Karpas-422 (cell line): ENCODE data around the gene MXRA8. TPM values are rescaled to one million over a fixed set of nuclear protein-coding genes. Genes with fewer than 3 reads are reported as not detected.

ENCODE experiments used
- DNase-seq: peaks from one replicate; pipeline ENCODE4 v3.0.0-alpha.2; 2015
- H2AFZ ChIP-seq: fragments of 200-600 bp; sonication (generic); 2 replicates; pipeline ENCODE4 v1.6.1; 2014; ENCODE audit warnings: antibody characterized with exemption, low read length, mixed read lengths
- H3K27ac ChIP-seq: fragments of 200-600 bp; sonication (generic); 2 replicates; pipeline ENCODE4 v1.5.1; 2014; ENCODE audit warnings: mild to moderate bottlenecking, low read length, moderate library complexity
- H3K27me3 ChIP-seq: fragments of 200-600 bp; sonication (generic); 2 replicates; pipeline ENCODE4 v1.6.1; 2014; ENCODE audit warnings: low read length, mixed read lengths
- H3K36me3 ChIP-seq: fragments of 200-600 bp; sonication (generic); 2 replicates; pipeline ENCODE4 v1.6.1; 2014; ENCODE audit warnings: low read length, mixed read lengths; ENCODE audit not compliant: insufficient read depth
- H3K4me1 ChIP-seq: fragments of 200-600 bp; sonication (generic); 2 replicates; pipeline ENCODE4 v1.6.1; 2014; ENCODE audit warnings: mild to moderate bottlenecking, low read length, mixed read lengths
- H3K4me2 ChIP-seq: fragments of 200-600 bp; sonication (generic); 2 replicates; pipeline ENCODE4 v1.6.1; 2014; ENCODE audit warnings: low read length, low read depth, mild to moderate bottlenecking; ENCODE audit not compliant: poor library complexity, severe bottlenecking
- H3K4me3 ChIP-seq: fragments of 200-600 bp; sonication (generic); 2 replicates; pipeline ENCODE4 v1.5.1; 2014; ENCODE audit warnings: mild to moderate bottlenecking, antibody characterized with exemption, low read length, mixed read lengths
- H3K79me2 ChIP-seq: fragments of 200-600 bp; sonication (generic); 2 replicates; pipeline ENCODE4 v1.6.1; 2014; ENCODE audit warnings: mild to moderate bottlenecking, low read length, mixed read lengths
- H3K9ac ChIP-seq: fragments of 200-600 bp; sonication (generic); 2 replicates; pipeline ENCODE4 v1.6.0; 2014; ENCODE audit warnings: low read length
- H3K9me2 ChIP-seq: fragments of 200-600 bp; sonication (generic), shearing (Covaris generic); replicated peaks from 2 replicates; pipeline ENCODE4 v1.6.0; 2014; ENCODE audit warnings: mild to moderate bottlenecking, low read length, moderate library complexity; ENCODE audit not compliant: insufficient read depth
- H3K9me3 ChIP-seq: fragments of 300-700, 200-600 bp; sonication (generic); 2 replicates; pipeline ENCODE4 v1.6.1; 2014; ENCODE audit warnings: low read length, mixed read lengths
- H4K20me1 ChIP-seq: fragments of 200-600 bp; sonication (generic); 2 replicates; pipeline ENCODE4 v1.6.1; 2014; ENCODE audit warnings: mild to moderate bottlenecking, antibody characterized with exemption, low read length, low read depth; ENCODE audit not compliant: insufficient read depth
- total RNA-seq: library from RNA; depleted of rRNA; stranded (reverse); fragments of >200 nt; shearing (Covaris generic); gene quantifications from 2 replicates; pipeline ENCODE4 v1.2.3, GENCODE V29; 2014; ENCODE audit warnings: low replicate concordance

Gene MXRA8
- total RNA-seq, 1 experiment from 2014 or later: not detected

DNA sequence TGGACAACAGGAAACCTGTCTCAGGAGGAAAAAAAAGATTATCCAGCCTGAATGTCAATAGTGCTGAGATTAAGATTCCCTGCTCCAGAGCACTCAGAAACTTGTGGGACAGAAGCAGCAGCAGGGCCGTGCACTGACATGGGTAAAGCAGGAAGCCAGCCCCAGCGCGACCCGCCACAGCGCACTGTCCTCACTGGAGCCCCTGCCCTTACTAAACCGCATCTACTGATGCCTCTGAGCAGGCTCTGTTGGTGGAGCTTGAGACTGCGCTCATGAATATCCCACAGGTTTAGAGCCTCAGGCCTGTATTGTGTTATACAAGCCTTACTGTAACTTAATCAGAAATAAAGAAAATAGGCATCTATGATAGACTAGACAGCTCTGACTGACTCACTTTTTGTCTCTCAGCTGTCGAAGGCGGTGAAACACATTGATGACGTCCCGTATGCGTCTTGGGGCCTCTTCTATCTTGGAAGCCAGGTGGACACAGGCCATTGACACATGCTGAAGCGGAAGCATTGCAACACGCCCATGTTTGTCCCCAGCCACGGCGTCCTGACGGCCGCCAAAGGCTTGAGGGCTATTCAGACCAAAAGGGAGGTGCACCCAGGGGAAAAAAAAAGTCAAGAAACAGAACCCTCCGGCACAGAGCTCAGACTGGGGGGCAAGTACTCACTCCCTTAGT is 39.6 kb upstream of the MXRA8 start:
- Histone ChIP-seq H3K27ac (peak overlapping the region; percentile 56), H2AFZ (no peak overlapping the region), H3K4me1 (peaks cover 32% of the 10 kb centered on the region), H3K79me2 (peaks cover 62% of the 10 kb centered on the region), H3K27me3 (no peaks in the 10 kb centered on the region), H3K4me2 (peak overlapping the region; percentile 76), H4K20me1 (peaks cover 20% of the 10 kb centered on the region; the same call in 1 of the 2 replicates), H3K4me3 (peak overlapping the region; percentile 96), H3K36me3 (peaks cover 44% of the 10 kb centered on the region), H3K9me2 (no peaks in the 10 kb centered on the region), H3K9me3 (no peaks in the 10 kb centered on the region), H3K9ac (peak overlapping the region; percentile 99)
- DNase-seq: no peak

DNA sequence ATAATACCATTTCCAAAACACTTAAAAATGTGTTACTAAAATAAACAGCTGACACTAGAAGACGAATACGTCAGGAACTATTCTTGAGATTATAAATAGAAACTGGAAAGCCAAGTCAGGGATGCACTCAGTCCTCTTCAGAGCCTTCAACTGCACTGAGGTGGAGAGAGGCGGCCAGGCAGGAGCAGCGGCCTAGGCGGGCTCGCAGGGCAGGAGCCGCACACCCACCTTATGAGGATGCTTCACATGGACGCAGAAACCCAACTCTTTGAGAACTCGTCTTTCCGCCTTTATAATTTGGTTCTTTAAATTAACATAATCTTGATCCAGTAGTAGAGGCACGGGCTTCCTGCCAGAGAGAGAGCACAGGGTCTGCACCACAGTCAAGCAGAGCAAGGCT is 36.8 kb upstream of the MXRA8 start:
- H3K4me1 ChIP-seq: peaks cover 12% of the 10 kb centered on the region
- no peaks in the 10 kb centered on the region for H3K27me3 ChIP-seq
- peaks cover 60% of the 10 kb centered on the region for H3K36me3 ChIP-seq
- no peak overlapping the region for H3K4me2 ChIP-seq
- H3K9me3 ChIP-seq: no peaks in the 10 kb centered on the region
- H3K27ac ChIP-seq: no peak overlapping the region
- no peaks in the 10 kb centered on the region for H3K9me2 ChIP-seq
- no peak overlapping the region for H3K4me3 ChIP-seq
- H2AFZ ChIP-seq: no peak overlapping the region
- H4K20me1 ChIP-seq: peaks cover 10% of the 10 kb centered on the region; the same call in 1 of the 2 replicates
- DNase-seq: no peak
- H3K79me2 ChIP-seq: peaks cover 57% of the 10 kb centered on the region
- H3K9ac ChIP-seq: no peak overlapping the region

DNA sequence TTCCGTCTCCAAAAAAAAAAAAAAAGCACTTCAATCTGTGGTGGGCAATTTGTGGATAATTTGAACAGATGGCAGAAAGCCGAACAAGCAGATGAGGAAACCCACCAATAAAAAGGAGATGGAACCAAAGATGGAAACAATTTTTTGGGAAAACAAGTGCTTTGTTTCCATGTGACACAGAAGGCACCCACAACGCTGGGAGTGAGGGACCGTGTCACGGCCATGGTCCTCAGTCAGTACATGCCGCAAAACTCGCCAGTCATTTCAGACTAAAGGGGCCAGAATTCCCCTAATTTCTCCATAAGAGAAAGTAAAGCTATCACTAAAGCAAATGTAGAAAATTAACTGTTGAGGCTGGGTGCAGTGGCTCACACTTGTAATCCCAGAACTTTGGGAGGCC is 35.8 kb upstream of the MXRA8 start:
- 0 out of 2 replicates have a peak, but pooled peaks cover 5% of the 10 kb centered on the region for H4K20me1 ChIP-seq
- no peak for DNase-seq
- no peaks in the 10 kb centered on the region for H3K27me3 ChIP-seq
- no peaks in the 10 kb centered on the region for H3K9me3 ChIP-seq
- peaks cover 12% of the 10 kb centered on the region for H3K4me1 ChIP-seq
- H3K4me2 ChIP-seq: no peak overlapping the region
- H3K4me3 ChIP-seq: no peak overlapping the region
- H3K9ac ChIP-seq: no peak overlapping the region
- peaks cover 49% of the 10 kb centered on the region for H3K79me2 ChIP-seq
- H3K36me3 ChIP-seq: peaks cover 68% of the 10 kb centered on the region
- H2AFZ ChIP-seq: no peak overlapping the region
- H3K27ac ChIP-seq: no peak overlapping the region
- H3K9me2 ChIP-seq: no peaks in the 10 kb centered on the region

DNA sequence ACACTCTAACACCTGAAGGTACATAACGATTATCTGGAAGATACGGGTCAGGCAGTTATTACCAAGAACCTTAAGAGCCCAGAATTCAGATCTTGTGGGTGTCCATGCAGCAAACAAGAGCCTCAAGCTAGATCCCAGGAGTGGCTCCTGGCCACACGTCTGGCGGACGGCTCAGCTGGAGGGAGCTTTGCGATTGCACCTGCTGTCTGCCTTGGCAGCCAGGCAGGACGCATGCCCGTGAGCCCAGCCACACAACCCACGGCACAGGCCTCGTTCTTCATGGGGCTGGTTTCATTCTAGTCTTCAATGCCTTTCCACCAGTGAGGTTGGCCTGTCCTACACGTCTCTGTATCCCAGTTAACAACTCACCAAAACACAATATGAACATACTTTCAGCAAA is 35.1 kb upstream of the MXRA8 start:
- H3K4me3 ChIP-seq: no peak overlapping the region
- H2AFZ ChIP-seq: no peak overlapping the region
- H4K20me1 ChIP-seq: 0 out of 2 replicates have a peak, but pooled peaks cover 5% of the 10 kb centered on the region
- H3K79me2 ChIP-seq: peaks cover 42% of the 10 kb centered on the region
- no peak overlapping the region for H3K9ac ChIP-seq
- peaks cover 12% of the 10 kb centered on the region for H3K4me1 ChIP-seq
- H3K27ac ChIP-seq: no peak overlapping the region
- no peak overlapping the region for H3K4me2 ChIP-seq
- H3K27me3 ChIP-seq: no peaks in the 10 kb centered on the region
- no peaks in the 10 kb centered on the region for H3K9me3 ChIP-seq
- H3K9me2 ChIP-seq: no peaks in the 10 kb centered on the region
- H3K36me3 ChIP-seq: peaks cover 68% of the 10 kb centered on the region
- DNase-seq: no peak

DNA sequence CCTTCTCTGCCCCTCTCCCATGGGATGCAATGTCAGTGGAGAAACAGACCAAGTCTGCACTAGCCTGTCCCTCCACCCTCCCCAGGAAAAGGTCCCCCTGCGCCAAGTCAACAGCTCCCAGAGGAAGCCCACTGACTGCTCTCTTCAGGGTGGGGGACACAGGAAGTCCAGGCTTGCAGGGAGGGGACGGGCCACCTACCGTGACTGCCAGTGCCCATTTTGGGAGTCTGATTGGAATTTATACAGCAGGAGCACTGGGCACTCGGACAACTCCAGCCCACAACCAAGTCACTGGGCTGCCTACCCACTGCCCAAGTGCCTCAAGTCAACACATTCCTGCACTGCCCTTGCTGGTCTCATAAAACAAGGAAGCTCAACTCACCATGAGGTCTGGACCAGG is 34.7 kb upstream of the MXRA8 start:
- 0 out of 2 replicates have a peak, but pooled peaks cover 5% of the 10 kb centered on the region for H4K20me1 ChIP-seq

DNA sequence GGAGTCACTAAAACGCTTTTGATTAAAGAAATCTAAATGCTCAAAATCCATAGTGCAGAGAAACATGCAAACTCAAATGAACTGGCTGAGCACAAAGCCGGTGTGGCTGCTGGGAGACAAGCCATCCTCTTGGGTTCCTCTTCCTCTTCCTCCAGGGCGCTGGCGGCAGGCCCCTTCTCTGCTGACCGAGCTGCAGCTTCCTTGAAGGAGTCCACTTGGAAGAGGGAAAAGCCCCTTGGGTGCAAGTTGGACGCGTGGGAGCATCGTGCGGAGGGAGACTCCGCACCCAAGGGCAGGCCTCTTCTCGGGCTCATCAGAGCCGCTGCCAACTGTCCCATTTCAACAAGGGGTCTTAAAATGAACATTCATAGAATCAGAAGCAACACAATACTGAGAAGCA is 32.9 kb upstream of the MXRA8 start:
- H3K9me2 ChIP-seq: no peaks in the 10 kb centered on the region
- no peaks in the 10 kb centered on the region for H3K4me1 ChIP-seq
- H3K36me3 ChIP-seq: peaks cover 74% of the 10 kb centered on the region
- no peaks in the 10 kb centered on the region for H3K9me3 ChIP-seq
- peaks cover 27% of the 10 kb centered on the region for H3K79me2 ChIP-seq
- H4K20me1 ChIP-seq: 0 out of 2 replicates have a peak, but pooled peaks cover 5% of the 10 kb centered on the region
- H3K4me3 ChIP-seq: no peak overlapping the region
- H3K27me3 ChIP-seq: no peaks in the 10 kb centered on the region
- DNase-seq: no peak
- no peak overlapping the region for H3K27ac ChIP-seq
- H3K9ac ChIP-seq: no peak overlapping the region
- H3K4me2 ChIP-seq: no peak overlapping the region
- no peak overlapping the region for H2AFZ ChIP-seq

More for the DNA sequence above, 34.7 kb upstream of the MXRA8 start:
- H2AFZ ChIP-seq: no peak overlapping the region
- H3K4me1 ChIP-seq: peaks cover 9% of the 10 kb centered on the region
- peaks cover 69% of the 10 kb centered on the region for H3K36me3 ChIP-seq
- H3K9ac ChIP-seq: no peak overlapping the region
- H3K27ac ChIP-seq: no peak overlapping the region
- H3K9me3 ChIP-seq: no peaks in the 10 kb centered on the region
- H3K4me2 ChIP-seq: no peak overlapping the region
- no peaks in the 10 kb centered on the region for H3K9me2 ChIP-seq
- no peak for DNase-seq
- peaks cover 38% of the 10 kb centered on the region for H3K79me2 ChIP-seq
- no peak overlapping the region for H3K4me3 ChIP-seq
- no peaks in the 10 kb centered on the region for H3K27me3 ChIP-seq

DNA sequence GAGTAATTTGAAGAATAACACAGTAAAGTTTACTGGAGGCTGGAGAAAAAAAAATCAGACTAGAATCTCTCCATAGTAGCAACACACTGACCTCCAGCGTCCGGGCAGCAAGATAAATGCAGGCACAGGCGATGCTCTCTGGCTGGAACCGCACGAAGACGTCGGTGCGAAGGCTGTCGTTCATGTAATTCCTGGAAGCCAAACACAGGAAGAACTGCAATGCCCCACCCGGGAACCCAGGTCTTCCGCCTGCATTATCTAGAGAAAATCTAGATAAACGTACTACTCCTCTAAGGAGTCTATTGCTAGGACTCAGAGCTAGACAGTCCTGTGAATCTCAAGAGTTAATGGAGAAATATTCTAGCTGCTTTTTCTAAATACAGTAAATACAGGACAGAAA is 32.3 kb upstream of the MXRA8 start:
- Histone ChIP-seq H3K4me2 (no peak overlapping the region), H3K36me3 (peaks cover 78% of the 10 kb centered on the region), H3K27me3 (no peaks in the 10 kb centered on the region), H3K9me2 (no peaks in the 10 kb centered on the region), H3K9ac (no peak overlapping the region), H3K4me1 (no peaks in the 10 kb centered on the region), H3K4me3 (no peak overlapping the region), H3K79me2 (peaks cover 28% of the 10 kb centered on the region), H3K27ac (no peak overlapping the region), H2AFZ (no peak overlapping the region), H4K20me1 (0 out of 2 replicates have a peak, but pooled peaks cover 5% of the 10 kb centered on the region), H3K9me3 (no peaks in the 10 kb centered on the region)
- DNase-seq: no peak

DNA sequence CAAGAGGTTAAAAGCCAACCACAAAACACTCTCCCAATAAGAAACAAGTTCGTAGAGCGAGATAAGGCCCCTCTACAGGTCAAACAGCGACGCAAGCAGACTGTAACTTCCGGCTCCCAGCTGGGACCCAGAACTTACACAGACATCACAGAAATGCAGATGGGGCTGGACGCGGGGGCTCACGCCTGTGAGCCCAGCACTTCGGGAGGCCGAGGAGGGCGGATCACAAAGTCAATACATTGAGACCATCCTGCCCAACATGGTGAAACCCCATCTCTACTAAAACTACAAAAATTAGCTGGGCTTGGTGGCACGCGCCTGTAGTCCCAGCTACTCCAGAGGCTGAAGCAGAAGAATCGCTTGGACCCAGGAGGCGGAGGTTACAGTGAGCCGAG is 29.7 kb upstream of the MXRA8 start:
- Histone ChIP-seq H3K27me3 (no peaks in the 10 kb centered on the region), H3K79me2 (peaks cover 19% of the 10 kb centered on the region; the same call in 1 of the 2 replicates), H3K9me3 (no peaks in the 10 kb centered on the region), H3K36me3 (peaks cover 64% of the 10 kb centered on the region), H3K27ac (no peak overlapping the region), H2AFZ (no peak overlapping the region), H3K4me2 (no peak overlapping the region), H3K9ac (no peak overlapping the region), H3K9me2 (no peaks in the 10 kb centered on the region), H4K20me1 (0 out of 2 replicates have a peak, but pooled peaks cover 2% of the 10 kb centered on the region), H3K4me1 (no peaks in the 10 kb centered on the region), H3K4me3 (no peak overlapping the region)
- DNase-seq: no peak
